Loucy (cell line): ENCODE data around the gene SERP1.

Source experiments
- H2AFZ ChIP-seq: fragments of 200-600 bp; sonication (generic); 2 replicates; pipeline ENCODE4 v1.6.0; 2016; ENCODE audit warnings: antibody characterized with exemption, mild to moderate bottlenecking, low read length, moderate library complexity
- H3F3A ChIP-seq: fragments of 200-600 bp; 2 replicates; pipeline ENCODE4 v1.6.0; 2016; ENCODE audit warnings: antibody characterized with exemption, low read depth, mild to moderate bottlenecking
- H3K27me3 ChIP-seq: fragments of 200-600 bp; sonication (generic); 2 replicates; pipeline ENCODE4 v1.6.1; 2014; ENCODE audit warnings: low read length, mild to moderate bottlenecking; ENCODE audit not compliant: insufficient read depth, poor library complexity, severe bottlenecking
- H3K36me3 ChIP-seq: fragments of 200-600 bp; sonication (generic); 2 replicates; pipeline ENCODE4 v1.6.1; 2016; ENCODE audit warnings: low read length; ENCODE audit not compliant: insufficient read depth
- H3K4me1 ChIP-seq: fragments of 200-600 bp; sonication (generic); 2 replicates; pipeline ENCODE4 v1.5.1; 2014; ENCODE audit warnings: low read length, mild to moderate bottlenecking; ENCODE audit not compliant: insufficient read depth, poor library complexity, severe bottlenecking
- H3K4me2 ChIP-seq: fragments of 200-600 bp; sonication (generic); 2 replicates; pipeline ENCODE4 v1.6.0; 2014; ENCODE audit warnings: antibody characterized with exemption, low read length, low read depth, mild to moderate bottlenecking; ENCODE audit not compliant: poor library complexity, severe bottlenecking
- H3K4me3 ChIP-seq: fragments of 200-600 bp; sonication (generic); 2 replicates; pipeline ENCODE4 v1.5.1; 2014; ENCODE audit warnings: low read length, mild to moderate bottlenecking, mixed read lengths; ENCODE audit not compliant: poor library complexity, severe bottlenecking
- H3K79me2 ChIP-seq: fragments of 200-600 bp; sonication (generic); 2 replicates; pipeline ENCODE4 v1.6.1; 2014; ENCODE audit warnings: low read length; ENCODE audit not compliant: insufficient read depth
- H3K9ac ChIP-seq: fragments of 200-600 bp; sonication (generic); 2 replicates; pipeline ENCODE4 v1.6.0; 2014; ENCODE audit warnings: mild to moderate bottlenecking, low read depth, low read length, moderate library complexity; ENCODE audit not compliant: poor library complexity, severe bottlenecking
- H3K9me2 ChIP-seq: fragments of 200-600 bp; sonication (generic); replicated peaks from 2 replicates; pipeline ENCODE4 v1.6.1; 2016; ENCODE audit warnings: low read depth, low read length, mixed read lengths
- H3K9me3 ChIP-seq: fragments of 200-600 bp; sonication (generic); 2 replicates; pipeline ENCODE4 v1.6.1; 2014; ENCODE audit warnings: mild to moderate bottlenecking, antibody characterized with exemption, low read length, low read depth; ENCODE audit not compliant: insufficient read depth
- H4K20me1 ChIP-seq: fragments of 200-600 bp; sonication (generic); 2 replicates; pipeline ENCODE4 v1.6.0; 2014; ENCODE audit warnings: antibody characterized with exemption, low read length, mild to moderate bottlenecking; ENCODE audit not compliant: insufficient read depth, poor library complexity, severe bottlenecking
- CTCF ChIP-seq: fragments of 200-600 bp; sonication (generic); conservative IDR thresholded peaks from 2 replicates; pipeline ENCODE4 v1.5.1; 2014; ENCODE audit warnings: mild to moderate bottlenecking, antibody characterized with exemption, low read length
- EZH2phosphoT487 ChIP-seq: fragments of 200-600 bp; IDR thresholded peaks from 2 replicates; pipeline ENCODE4 v1.6.1; 2018; ENCODE audit warnings: antibody characterized with exemption, mild to moderate bottlenecking, moderate library complexity, borderline replicate concordance

Gene SERP1

GRCh38 chr3:150581174-150581573 lies 34.9 kb upstream of the SERP1 start:
- Histone ChIP-seq H2AFZ (no peak overlapping the region), H3K79me2 (no peaks in the 10 kb centered on the region; the same call in 1 of the 2 replicates), H3K4me2 (no peak overlapping the region), H3K27me3 (no peaks in the 10 kb centered on the region), H3K9ac (no peak overlapping the region), H3K9me3 (no peaks in the 10 kb centered on the region), H3K9me2 (no peaks in the 10 kb centered on the region), H3K36me3 (peaks cover 86% of the 10 kb centered on the region), H4K20me1 (no peaks in the 10 kb centered on the region), H3K4me3 (no peak overlapping the region), H3F3A (no peaks in the 10 kb centered on the region), H3K4me1 (peaks cover under 1% of the 10 kb centered on the region)
- TF ChIP-seq CTCF (no peak), EZH2phosphoT487 (no peak)

GRCh38 chr3:150577855-150578254 lies 31.6 kb upstream of the SERP1 start:
- H3K4me1 ChIP-seq, result peaks cover 9% of the 10 kb centered on the region
- peaks cover 60% of the 10 kb centered on the region for H3K36me3 ChIP-seq
- H3K27me3 ChIP-seq, result no peaks in the 10 kb centered on the region
- no peaks in the 10 kb centered on the region for H3K9me2 ChIP-seq
- H3F3A ChIP-seq, result peaks cover 5% of the 10 kb centered on the region; the same call in 1 of the 2 replicates
- no peak overlapping the region for H3K4me3 ChIP-seq
- H2AFZ ChIP-seq, result no peak overlapping the region
- H3K9me3 ChIP-seq, result no peaks in the 10 kb centered on the region
- H3K79me2 ChIP-seq, result no peaks in the 10 kb centered on the region; the same call in 1 of the 2 replicates
- H3K4me2 ChIP-seq, result no peak overlapping the region
- no peak overlapping the region for H3K9ac ChIP-seq
- peak; percentile 41; the same call in 1 of the 2 replicates for TF ChIP-seq CTCF
- TF ChIP-seq EZH2phosphoT487, result no peak
- H4K20me1 ChIP-seq, result no peaks in the 10 kb centered on the region

GRCh38 chr3:150567328-150567727 lies 21.0 kb upstream of the SERP1 start:
- Histone ChIP-seq H3F3A (no peaks in the 10 kb centered on the region), H3K4me2 (no peak overlapping the region), H3K27me3 (no peaks in the 10 kb centered on the region), H4K20me1 (no peaks in the 10 kb centered on the region), H3K79me2 (no peaks in the 10 kb centered on the region), H3K4me1 (no peaks in the 10 kb centered on the region), H3K4me3 (no peak overlapping the region), H3K9ac (no peak overlapping the region), H3K9me2 (no peaks in the 10 kb centered on the region), H3K36me3 (peaks cover 80% of the 10 kb centered on the region), H2AFZ (no peak overlapping the region), H3K9me3 (no peaks in the 10 kb centered on the region)
- TF ChIP-seq EZH2phosphoT487 (no peak), CTCF (no peak)
